22Rv1 (cell line): ENCODE data around the gene PITPNB.

Experiments
- H3K27ac ChIP-seq: fragments of 450-650 bp; 2 replicates; pipeline ENCODE4 v1.5.1; 2017
- CTCF ChIP-seq: fragments of 450-650 bp; IDR thresholded peaks from 2 replicates; pipeline ENCODE4 v1.5.1; 2017; ENCODE audit warnings: mild to moderate bottlenecking
- ZFX ChIP-seq: fragments of 450-650 bp; IDR thresholded peaks from 2 replicates; pipeline ENCODE4 v1.6.1; 2017; ENCODE audit warnings: antibody characterized with exemption, borderline replicate concordance

PITPNB gene

GRCh38 chr22:27952779-27953178, 33.7 kb upstream of the PITPNB start:
- TF ChIP-seq CTCF: no peak
- no peak for TF ChIP-seq ZFX
- no peak overlapping the region for H3K27ac ChIP-seq

GRCh38 chr22:27952091-27952490, 33.0 kb upstream of the PITPNB start:
- TF ChIP-seq ZFX (no peak), CTCF (no peak)
- H3K27ac ChIP-seq: no peak overlapping the region

GRCh38 chr22:27949421-27949820, 30.4 kb upstream of the PITPNB start:
- H3K27ac ChIP-seq: no peak overlapping the region
- no peak for TF ChIP-seq ZFX
- no peak for TF ChIP-seq CTCF

GRCh38 chr22:27948569-27948968, 29.5 kb upstream of the PITPNB start:
- no peak overlapping the region for H3K27ac ChIP-seq
- TF ChIP-seq ZFX (no peak), CTCF (no peak)

GRCh38 chr22:27947448-27947847, 28.4 kb upstream of the PITPNB start:
- TF ChIP-seq ZFX (no peak), CTCF (no peak)
- no peak overlapping the region for H3K27ac ChIP-seq

GRCh38 chr22:27941143-27941542, 22.1 kb upstream of the PITPNB start:
- TF ChIP-seq ZFX: no peak
- no peak for TF ChIP-seq CTCF
- H3K27ac ChIP-seq: no peak overlapping the region

- TF ChIP-seq CTCF (peak; percentile 33), ZFX (no peak)
- no peak overlapping the region for H3K27ac ChIP-seq
These were observed 18.4 kb upstream of the PITPNB start for GRCh38 chr22:27937453-27937852.
